Forelimb muscle (tissue), 1 donor: ENCODE measurements around the gene CATSPERD. TPM values are rescaled to one million over a fixed set of nuclear protein-coding genes. Genes with fewer than 3 reads are reported as not detected.

ENCODE experiments used
- DNase-seq: peaks from one replicate; pipeline ENCODE4 v3.0.0-alpha.2; 2013; ENCODE audit warnings: low read depth
- polyA plus RNA-seq: library from polyadenylated mRNA; unstranded; fragments of 120-200 nt; gene quantifications from one replicate; pipeline ENCODE4 v1.2.1, GENCODE V29; 2013; ENCODE audit not compliant: insufficient read length

CATSPERD gene
- polyA plus RNA-seq, 1 donor, result not detected

- no peak for DNase-seq
Observed at GRCh38 chr19:5784581-5785147, 64.2 kb downstream of the CATSPERD start, which contains the start of gene PRR22. Gene PRR22 (minus strand): TSS chr19:5784746. CDS start chr19:5784660, 86 bp downstream.

GRCh38 chr19:5785423-5785822 is 65.0 kb downstream of the CATSPERD start:
- DNase-seq, result no peak

- DNase-seq, result no peak
Observed at GRCh38 chr19:5786593-5787408, 66.4 kb downstream of the CATSPERD start.

- DNase-seq, result no peak
Observed at GRCh38 chr19:5787409-5788182, 67.2 kb downstream of the CATSPERD start.

- no peak for DNase-seq
Observed at GRCh38 chr19:5788422-5788821, 68.0 kb downstream of the CATSPERD start.

GRCh38 chr19:5789351-5789761 is 68.9 kb downstream of the CATSPERD start:
- DNase-seq, result no peak

- no peak for DNase-seq
Observed at GRCh38 chr19:5789886-5790558, 69.6 kb downstream of the CATSPERD start.

GRCh38 chr19:5790559-5791520 is 70.4 kb downstream of the CATSPERD start, which contains the start of gene DUS3L:
Gene DUS3L (minus strand): TSS chr19:5791163. CDS start chr19:5791141, 22 bp downstream.
- peak; percentile 93 for DNase-seq

GRCh38 chr19:5792224-5792623 is 71.8 kb downstream of the CATSPERD start:
- DNase-seq, result no peak

- no peak for DNase-seq
Observed at GRCh38 chr19:5793188-5793587, 72.8 kb downstream of the CATSPERD start.

GRCh38 chr19:5795382-5795919 is 75.0 kb downstream of the CATSPERD start:
- no peak for DNase-seq

- no peak for DNase-seq
Observed at GRCh38 chr19:5798244-5798643, 77.8 kb downstream of the CATSPERD start.

GRCh38 chr19:5799247-5800241 is 79.1 kb downstream of the CATSPERD start:
- DNase-seq, result no peak

GRCh38 chr19:5800361-5801270 is 80.2 kb downstream of the CATSPERD start:
- no peak for DNase-seq

GRCh38 chr19:5801796-5802619 is 81.6 kb downstream of the CATSPERD start:
- no peak for DNase-seq

- no peak for DNase-seq
Observed at GRCh38 chr19:5803441-5803751, 83.0 kb downstream of the CATSPERD start.
